ENCODE results near the gene UBAC1. TPM values are rescaled to one million over a fixed set of nuclear protein-coding genes. Genes with fewer than 3 reads are reported as not detected.

Gene UBAC1
- total RNA-seq, 2 experiments from 2014 or later = 16.4 to 19.6 TPM

GRCh38 chr9:135941288-135941995 lies 19.7 kb downstream of the UBAC1 start:
- ChIA-PET POLR2A (no interaction called here), CTCF (no interaction called here)
- intact Hi-C loops (cut with DNase I, micrococcal nuclease) = no loop called here
- H3K27me3 Mint-ChIP-seq = no peaks in the 10 kb centered on the region
- no peak overlapping the region for H3K4me3 ChIP-seq (ENCODE audit: low read length)
- peaks cover 0 to 15% of the 10 kb centered on the region in 2 experiments for H3K9me3 ChIP-seq (ENCODE audit: control insufficient read depth in 1 of 2, insufficient read depth in 1 of 2, low read length in 2 of 2)
- peaks cover 4% of the 10 kb centered on the region for H3K4me1 ChIP-seq (ENCODE audit: insufficient read depth, low read length)
- peaks cover 45% of the 10 kb centered on the region for H3K36me3 ChIP-seq (ENCODE audit: insufficient read depth, low read length)
- no peak overlapping the region for H3K27ac Mint-ChIP-seq
- ATAC-seq (ENCODE audit: poor library complexity) = no peak
- H3K36me3 Mint-ChIP-seq (ENCODE audit: low read depth) = peaks cover 93% of the 10 kb centered on the region
- no peaks in the 10 kb centered on the region for H3K27me3 ChIP-seq (ENCODE audit: control insufficient read depth in 1 of 2, insufficient read depth in 2 of 2, low read length in 2 of 2)
- no peaks in the 10 kb centered on the region for H3K9me3 Mint-ChIP-seq
- H3K27ac ChIP-seq (ENCODE audit: low read depth in 1 of 2, low read length in 2 of 2) = no peak overlapping the region
- DNase-seq = no peak
- peaks cover 6% of the 10 kb centered on the region for H3K4me1 Mint-ChIP-seq (ENCODE audit: low read depth)
- no peak for TF ChIP-seq CTCF (IDR thresholded peaks at IDR 0.05)
- H3K4me3 Mint-ChIP-seq = no peak overlapping the region

GRCh38 chr9:135939351-135940265 lies 21.6 kb downstream of the UBAC1 start:
- H3K4me3 Mint-ChIP-seq = no peak overlapping the region
- H3K36me3 Mint-ChIP-seq (ENCODE audit: low read depth) = peaks cover 91% of the 10 kb centered on the region
- peak; percentile 68 for ATAC-seq (ENCODE audit: poor library complexity)
- peak overlapping the region; percentile 69 for H3K27ac Mint-ChIP-seq
- Histone ChIP-seq H3K36me3 (ENCODE audit: insufficient read depth, low read length) (peaks cover 38% of the 10 kb centered on the region), H3K4me3 (ENCODE audit: low read length) (no peak overlapping the region), H3K27ac (ENCODE audit: low read depth in 1 of 2, low read length in 2 of 2) (peak overlapping the region; percentile 9 to 40), H3K4me1 (ENCODE audit: insufficient read depth, low read length) (peaks cover 4% of the 10 kb centered on the region), H3K27me3 (ENCODE audit: control insufficient read depth in 1 of 2, insufficient read depth in 2 of 2, low read length in 2 of 2) (no peaks in the 10 kb centered on the region), H3K9me3 (ENCODE audit: control insufficient read depth in 1 of 2, insufficient read depth in 1 of 2, low read length in 2 of 2) (peaks cover 0 to 18% of the 10 kb centered on the region in 2 experiments)
- peak in 9 of 14 experiments; percentile 11 to 80 (median 26) for DNase-seq
- no peaks in the 10 kb centered on the region for H3K9me3 Mint-ChIP-seq
- POLR2A ChIA-PET = no interaction called here
- intact Hi-C loops (cut with DNase I, micrococcal nuclease) = no loop called here
- H3K4me1 Mint-ChIP-seq (ENCODE audit: low read depth) = peaks cover 6% of the 10 kb centered on the region
- no peaks in the 10 kb centered on the region for H3K27me3 Mint-ChIP-seq
- CTCF ChIA-PET = no interaction called here
- no peak for TF ChIP-seq CTCF (IDR thresholded peaks at IDR 0.05)

GRCh38 chr9:135937521-135938489 lies 23.4 kb downstream of the UBAC1 start:
- Mint-ChIP-seq H3K4me3 (no peak overlapping the region), H3K4me1 (ENCODE audit: low read depth) (peaks cover 6% of the 10 kb centered on the region), H3K9me3 (no peaks in the 10 kb centered on the region), H3K27ac (peak overlapping the region; percentile 44), H3K27me3 (no peaks in the 10 kb centered on the region), H3K36me3 (ENCODE audit: low read depth) (peaks cover 91% of the 10 kb centered on the region)
- CTCF ChIA-PET = no interaction called here
- no peaks in the 10 kb centered on the region for H3K27me3 ChIP-seq (ENCODE audit: control insufficient read depth in 1 of 2, insufficient read depth in 2 of 2, low read length in 2 of 2)
- no peak for TF ChIP-seq CTCF (IDR thresholded peaks at IDR 0.05)
- DNase-seq (no peak), ATAC-seq (ENCODE audit: poor library complexity) (no peak)
- no peak overlapping the region for H3K4me3 ChIP-seq (ENCODE audit: low read length)
- POLR2A ChIA-PET = no interaction called here
- H3K4me1 ChIP-seq (ENCODE audit: insufficient read depth, low read length) = peaks cover 4% of the 10 kb centered on the region
- intact Hi-C loops (cut with DNase I, micrococcal nuclease) = no loop called here
- peaks cover 41% of the 10 kb centered on the region for H3K36me3 ChIP-seq (ENCODE audit: insufficient read depth, low read length)
- H3K9me3 ChIP-seq (ENCODE audit: control insufficient read depth in 1 of 2, insufficient read depth in 1 of 2, low read length in 2 of 2) = peaks cover 0 to 18% of the 10 kb centered on the region in 2 experiments
- H3K27ac ChIP-seq (ENCODE audit: low read depth in 1 of 2, low read length in 2 of 2) = no peak overlapping the region
